AG09309 (cell line): ENCODE measurements around the gene CYP2A7.
"Not testable (repeated sequence)": the region's sequence is repeated elsewhere in the genome, so short reads cannot be mapped to it uniquely, and the experiment has no call there.

Experiments used
- DNase-seq: peaks from one replicate; pipeline ENCODE4 v3.0.0-alpha.2; 2010; ENCODE audit warnings: low read depth
- H3K4me3 ChIP-seq: 2 replicates; pipeline ENCODE4 v1.5.1; 2011; ENCODE audit warnings: mild to moderate bottlenecking, low read depth, low read length, moderate library complexity; ENCODE audit not compliant: control insufficient read depth
- TF ChIP-seq, protein P1 (sequence below): IDR thresholded peaks from 2 replicates; pipeline ENCODE4 v1.5.1; 2011; ENCODE audit warnings: mild to moderate bottlenecking, low read depth, low read length, inconsistent platforms; ENCODE audit not compliant: insufficient read depth, control insufficient read depth; ENCODE audit errors: missing control alignments

CYP2A7 gene

GRCh38 chr19:40920300-40921004, 38.4 kb upstream of the CYP2A7 start:
- TF ChIP-seq, protein P1, sequence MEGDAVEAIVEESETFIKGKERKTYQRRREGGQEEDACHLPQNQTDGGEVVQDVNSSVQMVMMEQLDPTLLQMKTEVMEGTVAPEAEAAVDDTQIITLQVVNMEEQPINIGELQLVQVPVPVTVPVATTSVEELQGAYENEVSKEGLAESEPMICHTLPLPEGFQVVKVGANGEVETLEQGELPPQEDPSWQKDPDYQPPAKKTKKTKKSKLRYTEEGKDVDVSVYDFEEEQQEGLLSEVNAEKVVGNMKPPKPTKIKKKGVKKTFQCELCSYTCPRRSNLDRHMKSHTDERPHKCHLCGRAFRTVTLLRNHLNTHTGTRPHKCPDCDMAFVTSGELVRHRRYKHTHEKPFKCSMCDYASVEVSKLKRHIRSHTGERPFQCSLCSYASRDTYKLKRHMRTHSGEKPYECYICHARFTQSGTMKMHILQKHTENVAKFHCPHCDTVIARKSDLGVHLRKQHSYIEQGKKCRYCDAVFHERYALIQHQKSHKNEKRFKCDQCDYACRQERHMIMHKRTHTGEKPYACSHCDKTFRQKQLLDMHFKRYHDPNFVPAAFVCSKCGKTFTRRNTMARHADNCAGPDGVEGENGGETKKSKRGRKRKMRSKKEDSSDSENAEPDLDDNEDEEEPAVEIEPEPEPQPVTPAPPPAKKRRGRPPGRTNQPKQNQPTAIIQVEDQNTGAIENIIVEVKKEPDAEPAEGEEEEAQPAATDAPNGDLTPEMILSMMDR = no peak
- no peak for DNase-seq

DNA sequence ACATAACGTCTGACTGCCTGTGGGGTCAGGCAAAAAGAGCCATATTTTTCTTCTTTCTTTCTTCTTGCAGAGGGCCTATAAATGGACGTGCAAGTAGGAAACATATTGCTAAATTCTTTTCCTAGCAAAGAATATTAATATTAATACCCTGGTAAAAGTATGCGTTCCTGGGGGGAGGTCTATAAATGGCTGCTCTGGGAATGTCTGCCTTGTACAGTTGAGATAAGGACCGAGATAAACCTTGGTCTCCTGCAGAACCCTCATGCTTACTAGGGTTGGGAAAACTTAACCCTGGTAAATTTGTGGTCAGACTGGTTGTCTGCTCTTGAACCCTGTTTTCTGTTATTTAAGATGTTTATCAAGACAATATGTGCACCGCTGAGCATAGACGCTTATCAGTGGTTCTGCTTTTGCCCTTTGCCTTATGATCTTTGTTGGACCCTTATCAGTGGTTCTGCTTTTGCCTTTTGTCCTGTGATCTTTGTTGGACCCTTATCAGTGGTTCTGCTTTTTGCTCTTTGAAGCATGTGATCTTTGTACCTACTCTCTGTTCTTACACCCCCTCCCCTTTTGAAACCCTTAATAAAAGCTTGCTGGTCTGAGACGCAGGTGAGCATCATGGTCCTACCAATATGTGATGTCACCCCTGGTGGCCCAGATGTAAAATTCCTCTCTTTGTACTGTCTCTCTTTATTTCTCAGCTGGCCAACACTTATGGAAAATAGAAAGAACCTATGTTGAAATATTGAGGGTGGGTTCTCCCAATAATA, 37.7 kb upstream of the CYP2A7 start:
- not testable (repeated sequence) for H3K4me3 ChIP-seq, DNase-seq

More at GRCh38 chr19:40920300-40921004, 38.4 kb upstream of the CYP2A7 start:
- no peak overlapping the region for H3K4me3 ChIP-seq

DNA sequence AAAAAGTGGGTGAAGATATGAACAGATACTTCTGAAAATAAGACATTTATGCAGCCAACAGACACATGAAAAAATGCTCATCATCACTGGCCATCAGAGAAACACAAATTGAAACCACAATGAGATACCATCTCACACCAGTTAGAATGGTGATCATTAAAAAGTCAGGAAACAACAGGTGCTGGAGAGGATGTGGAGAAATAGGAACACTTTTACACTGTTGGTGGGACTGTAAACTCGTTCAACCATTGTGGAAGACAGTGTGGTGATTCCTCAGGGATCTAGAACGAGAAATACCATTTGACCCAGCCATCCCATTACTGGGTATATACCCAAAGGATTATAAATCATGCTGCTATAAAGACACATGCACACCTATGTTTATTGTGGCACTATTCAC, 36.3 kb upstream of the CYP2A7 start:
- DNase-seq, H3K4me3 ChIP-seq: not testable (repeated sequence)

DNA sequence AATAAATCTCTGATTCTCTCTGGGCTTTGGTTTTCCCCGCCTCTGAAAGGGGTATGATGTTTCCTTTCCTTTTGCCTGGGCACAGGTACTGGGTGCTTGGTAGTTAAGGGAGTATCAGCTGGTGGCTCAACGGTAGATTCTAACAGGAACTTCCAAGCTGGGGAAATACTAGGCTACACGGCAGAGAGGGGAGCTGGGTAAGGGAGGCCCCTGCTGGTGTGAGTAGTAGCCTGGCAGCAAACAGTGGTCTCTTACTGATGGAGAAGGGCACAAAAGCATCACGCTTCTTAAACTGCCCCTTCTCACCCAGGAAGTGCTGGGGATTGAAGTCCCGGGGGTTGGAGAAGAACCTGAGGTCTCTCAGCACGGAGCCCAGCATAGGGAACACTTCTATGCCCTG, 26.9 kb upstream of the CYP2A7 start:
- no peak overlapping the region for H3K4me3 ChIP-seq
- no peak for DNase-seq

DNA sequence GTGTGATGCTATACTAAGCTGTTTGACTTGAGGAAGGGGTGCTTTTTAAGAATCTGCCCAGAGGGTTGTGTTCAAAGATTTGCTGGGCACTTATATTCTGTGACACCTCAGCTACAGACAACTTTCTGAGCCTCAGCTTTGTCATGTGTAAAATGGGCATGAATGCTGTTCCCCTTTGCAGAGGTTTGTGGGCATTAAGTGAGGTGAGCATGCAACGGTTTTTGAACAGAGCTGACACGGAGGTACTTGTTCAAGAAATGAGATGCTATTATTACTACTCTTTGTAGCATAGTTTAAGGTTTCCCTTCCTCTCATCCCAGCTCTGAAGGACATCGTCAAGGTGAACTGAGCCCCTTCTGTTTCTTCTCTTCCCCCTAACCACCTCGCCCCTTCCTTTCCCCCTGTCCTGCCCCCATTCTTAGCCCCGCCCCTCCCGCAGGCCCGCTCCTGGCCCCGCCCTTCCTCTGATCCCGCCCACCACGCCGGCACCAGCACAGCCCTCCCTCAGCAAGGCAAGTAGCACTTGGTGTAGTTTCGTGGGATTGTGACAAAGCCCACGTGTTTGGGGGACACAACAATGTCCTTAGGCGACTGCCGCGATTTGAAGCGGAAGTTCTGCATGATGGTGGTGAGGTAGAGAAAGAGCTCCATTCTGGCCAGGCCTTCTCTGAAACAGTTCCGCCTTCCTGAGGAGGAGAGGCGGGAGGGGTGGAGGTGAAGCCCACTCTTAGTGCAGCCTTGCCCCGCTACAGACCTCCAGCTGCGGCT, 26.1 kb upstream of the CYP2A7 start:
- no peak overlapping the region for H3K4me3 ChIP-seq
- TF ChIP-seq, protein P1 = no peak
- DNase-seq = no peak

More for the DNA sequence above, 26.9 kb upstream of the CYP2A7 start:
- TF ChIP-seq, protein P1 = no peak

DNA sequence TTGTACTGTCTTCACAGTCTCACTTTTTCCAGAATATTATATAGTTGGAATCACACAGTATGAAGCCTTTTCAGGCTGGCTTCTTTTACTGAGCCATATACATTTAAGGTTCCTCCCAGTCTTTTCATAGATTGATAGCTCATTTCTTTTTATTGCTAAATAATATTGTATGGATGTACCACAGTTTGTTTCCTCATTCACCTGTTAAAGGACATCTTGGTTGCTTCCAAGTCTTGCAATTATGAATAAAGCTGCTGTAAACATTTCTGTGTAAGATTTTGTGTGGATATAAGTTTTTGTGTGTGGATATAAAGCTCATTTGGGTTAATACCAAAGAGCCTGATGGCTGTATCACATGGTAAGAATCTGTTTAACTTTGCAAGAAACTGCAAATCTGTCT, 24.5 kb upstream of the CYP2A7 start:
- TF ChIP-seq, protein P1 = no peak
- H3K4me3 ChIP-seq = no peak overlapping the region
- no peak for DNase-seq

GRCh38 chr19:40904673-40905156, 22.7 kb upstream of the CYP2A7 start:
- not testable (repeated sequence) for DNase-seq, H3K4me3 ChIP-seq

DNA sequence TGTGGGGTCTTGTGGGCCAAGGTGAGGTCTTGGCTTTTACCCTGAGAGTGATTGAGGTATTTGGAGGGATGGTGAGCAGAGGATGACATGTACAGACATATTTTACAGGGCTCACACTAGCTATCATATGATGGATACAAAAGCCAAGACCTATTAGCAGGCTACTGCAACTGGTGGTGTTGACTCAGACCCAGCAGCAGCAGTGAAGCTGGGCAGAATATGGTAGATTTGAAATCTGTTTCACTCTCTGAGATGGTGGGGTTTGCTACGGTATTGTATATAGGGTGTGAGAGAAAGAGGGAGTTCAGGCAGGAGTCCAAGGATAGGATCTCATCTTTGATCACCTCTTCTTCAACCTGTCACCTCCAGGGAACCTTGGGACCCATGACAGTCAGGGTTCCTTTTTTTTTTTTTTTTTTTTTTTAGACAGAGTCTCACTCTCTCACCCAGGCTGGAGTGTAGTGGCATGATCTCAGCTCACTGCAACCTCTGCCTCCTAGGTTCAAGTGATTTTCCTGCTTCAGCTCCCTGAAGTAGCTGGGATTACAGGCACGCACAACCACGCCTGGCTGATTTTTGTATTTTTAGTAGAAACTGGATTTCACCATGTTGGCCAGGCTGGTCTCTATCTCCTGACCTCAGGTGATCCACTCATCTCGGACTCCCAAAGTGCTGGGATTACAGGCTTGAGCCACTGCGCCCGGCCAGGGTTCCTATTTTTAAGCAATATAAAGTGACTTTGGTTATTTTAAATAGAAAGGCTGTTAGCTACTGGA, 20.1 kb upstream of the CYP2A7 start:
- H3K4me3 ChIP-seq, DNase-seq: not testable (repeated sequence)

- H3K4me3 ChIP-seq, DNase-seq: not testable (repeated sequence)
These were observed 18.5 kb upstream of the CYP2A7 start for GRCh38 chr19:40900521-40900920.

DNA sequence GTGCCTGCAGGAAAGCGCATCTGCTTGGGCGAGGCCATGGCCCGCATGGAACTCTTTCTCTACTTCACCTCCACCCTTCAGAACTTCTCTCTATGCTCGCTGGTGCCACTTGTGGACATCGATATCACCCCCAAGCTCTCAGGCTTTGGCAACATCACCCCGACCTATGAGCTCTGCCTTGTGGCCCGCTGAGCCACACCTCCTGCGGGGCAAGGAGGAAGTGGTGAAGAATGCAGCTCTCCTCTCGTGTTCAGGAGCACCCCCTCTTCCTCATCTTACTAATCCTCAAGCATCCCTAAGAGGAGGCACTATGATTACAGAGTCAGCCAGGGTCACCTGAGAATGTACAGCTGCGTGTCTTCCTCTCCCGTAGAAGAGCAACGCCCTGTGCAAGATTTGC, 17.9 kb upstream of the CYP2A7 start:
- DNase-seq, H3K4me3 ChIP-seq: not testable (repeated sequence)

- not testable (repeated sequence) for H3K4me3 ChIP-seq, DNase-seq
These were observed 15.1 kb upstream of the CYP2A7 start for GRCh38 chr19:40896843-40897789.
